H1 (cell line): ENCODE results near the gene ASCL2. TPM values are rescaled to one million over a fixed set of nuclear protein-coding genes. Genes with fewer than 3 reads are reported as not detected.

ENCODE experiments used
- CHD7 ChIP-seq: fragments of 300-600 bp; sonication (generic); IDR thresholded peaks from 2 replicates; pipeline ENCODE4 v1.7.1; 2012; ENCODE audit warnings: low read length, moderate library complexity, mild to moderate bottlenecking, inconsistent platforms; ENCODE audit not compliant: insufficient replicate concordance
- NRF1 ChIP-seq: IDR thresholded peaks from 2 replicates; pipeline ENCODE4 v1.6.1; 2011; ENCODE audit warnings: mild to moderate bottlenecking, low read depth, low read length, improper control_type of control experiment
- RBBP5 ChIP-seq: IDR thresholded peaks from 2 replicates; pipeline ENCODE4 v1.7.1; 2012; ENCODE audit warnings: low read depth, mild to moderate bottlenecking, inconsistent platforms, low read length, moderate library complexity, borderline replicate concordance
- SIX5 ChIP-seq: IDR thresholded peaks from 2 replicates; pipeline ENCODE4 v1.6.1; 2011; ENCODE audit warnings: mild to moderate bottlenecking, low read depth, low read length
- polyA plus RNA-seq, 7 experiments: library from polyadenylated mRNA; depleted of rRNA in 3 of 7; stranded (reverse) in 5 of 7; unstranded in 2 of 7; fragments of >200 nt in 5 of 7; fragments of 200-250 nt in 2 of 7; gene quantifications; 1 replicate in 5 of 7; 2 replicates in 1 of 7; 4 replicates in 1 of 7; pipeline versions ENCODE4 v1.2.1 to v1.2.3, GENCODE V29; 2011 to 2013; ENCODE audit warnings: missing spikeins in 2 of 7, mixed read lengths in 2 of 7
- total RNA-seq: library from RNA; stranded (reverse); fragmentation: NEBNext Ultra II Directional; extraction: Animal tissue kit (Norgen Biotek cat#: 25700); gene quantifications from 2 replicates; pipeline ENCODE4 v1.2.1, GENCODE V29; 2021

ASCL2 gene
- total and polyA plus RNA-seq, 2 of the 8 experiments (the other 6 are each of a cell fraction or from before 2014, with no cell fraction given): 0.51 to 0.56 TPM

GRCh38 chr11:2272946-2273280 lies 2.5 kb upstream of the ASCL2 start (continued):
- TF ChIP-seq SIX5 (no peak), CHD7 (no peak), RBBP5 (no peak), NRF1 (no peak)
